Breast epithelium (tissue), 3 donors: ENCODE results near the gene TRPM3.

Experiments used
- CTCF ChIP-seq, 3 donors: fragments of 450-650 bp; IDR thresholded peaks; one replicate each; pipeline ENCODE4 v1.5.1; 2016 to 2017; ENCODE audit warnings: antibody characterized with exemption in 3 of 3, mild to moderate bottlenecking in 3 of 3, moderate library complexity in 3 of 3
- POLR2A ChIP-seq: fragments of 450-650 bp; IDR thresholded peaks from one replicate; pipeline ENCODE4 v1.6.1; 2016; ENCODE audit warnings: antibody characterized with exemption, mild to moderate bottlenecking, moderate library complexity
- POLR2AphosphoS5 ChIP-seq, 3 donors: sonication (generic); formaldehyde crosslinking; IDR thresholded peaks; one replicate each; pipeline ENCODE4 v1.6.1; 2017; ENCODE audit warnings: antibody characterized with exemption in 3 of 3

GRCh38 chr9:71136696-71137095 is 15.3 kb upstream of the TRPM3 start:
- TF ChIP-seq POLR2A, result no peak
- no peak for TF ChIP-seq CTCF (IDR thresholded peaks at IDR 0.05)
- no peak for TF ChIP-seq POLR2AphosphoS5 (IDR thresholded peaks at IDR 0.05)
